HepG2 (cell line): Measurements from ENCODE around the gene C5orf47. TPM values are rescaled to one million over a fixed set of nuclear protein-coding genes. Genes with fewer than 3 reads are reported as not detected.

ENCODE experiments used
- DMAP1 ChIP-seq: IDR thresholded peaks from 2 replicates; pipeline ENCODE4 v1.6.1; 2016
- FOXA3 ChIP-seq: IDR thresholded peaks from 2 replicates; pipeline ENCODE4 v1.6.1; 2016; ENCODE audit warnings: missing genetic modification reagents, missing compliant biosample characterization
- HIVEP1 ChIP-seq: sonication (generic); formaldehyde crosslinking; IDR thresholded peaks from 2 replicates; pipeline ENCODE4 v1.4.0; 2020; ENCODE audit warnings: mild to moderate bottlenecking, missing genetic modification reagents
- ISL2 ChIP-seq: sonication (generic); formaldehyde crosslinking; IDR thresholded peaks from 2 replicates; pipeline ENCODE4 v1.5.0; 2020; ENCODE audit warnings: missing genetic modification reagents
- KLF16 ChIP-seq, 2 experiments: sonication (generic) in 1 of 2; formaldehyde crosslinking in 1 of 2; IDR thresholded peaks; 2 replicates each; pipeline versions ENCODE4 v1.6.1 to v1.8.0; 2016 to 2023; ENCODE audit warnings: missing genetic modification reagents in 2 of 2, missing compliant biosample characterization in 1 of 2
- LCORL ChIP-seq, 2 experiments: fragments of 450-650 bp in 1 of 2; sonication (generic) in 1 of 2; formaldehyde crosslinking in 1 of 2; IDR thresholded peaks; 2 replicates each; pipeline versions ENCODE4 v1.5.0 to v1.6.1; 2017 to 2020; ENCODE audit warnings: antibody characterized with exemption in 1 of 2, missing genetic modification reagents in 1 of 2
- NR2F6 ChIP-seq, 2 experiments: IDR thresholded peaks; 2 replicates each; pipeline ENCODE4 v1.6.1; 2016; ENCODE audit warnings: antibody characterized with exemption in 1 of 2, mild to moderate bottlenecking in 1 of 2
- POGZ ChIP-seq: sonication (generic); formaldehyde crosslinking; IDR thresholded peaks from 2 replicates; pipeline ENCODE4 v1.4.0; 2020; ENCODE audit warnings: mild to moderate bottlenecking, missing genetic modification reagents
- POLR2AphosphoS5 ChIP-seq: IDR thresholded peaks from 2 replicates; pipeline ENCODE4 v1.6.1; 2012; ENCODE audit warnings: low read depth, low read length
- RNF2 ChIP-seq: fragments of 450-650 bp; conservative IDR thresholded peaks from 2 replicates; pipeline ENCODE4 v1.6.1; 2016; ENCODE audit warnings: low read depth
- STAT5B ChIP-seq: sonication (generic); formaldehyde crosslinking; IDR thresholded peaks from 2 replicates; pipeline ENCODE4 v1.4.0; 2020; ENCODE audit warnings: missing genetic modification reagents
- XRCC5 ChIP-seq: fragments of 200-400 bp; formaldehyde crosslinking; optimal IDR thresholded peaks from 2 replicates; pipeline ENCODE3; 2017; ENCODE audit warnings: mild to moderate bottlenecking, low read length
- ZBTB38 ChIP-seq: sonication (generic); formaldehyde crosslinking; IDR thresholded peaks from 2 replicates; pipeline ENCODE4 v1.5.1; 2020; ENCODE audit warnings: mild to moderate bottlenecking, missing genetic modification reagents
- ZNF317 ChIP-seq: sonication (generic); formaldehyde crosslinking; IDR thresholded peaks from 2 replicates; pipeline ENCODE4 v1.5.0; 2020; ENCODE audit warnings: mild to moderate bottlenecking, missing genetic modification reagents
- ZNF431 ChIP-seq: sonication (generic); formaldehyde crosslinking; IDR thresholded peaks from 2 replicates; pipeline ENCODE4 v1.9.0; 2022; ENCODE audit warnings: missing genetic modification reagents, low read depth, mild to moderate bottlenecking, borderline replicate concordance
- polyA plus RNA-seq, 8 experiments: library from polyadenylated mRNA; depleted of rRNA in 3 of 8; stranded (reverse) in 7 of 8; unstranded in 1 of 8; fragments of >200 nt; fragmentation: Illumina TruSeq in 4 of 8; extraction: Trizol in 4 of 8; gene quantifications; 2 replicates each; pipeline versions ENCODE4 v1.2.1 to v1.2.3, GENCODE V29; 2011 to 2016; ENCODE audit warnings: low read depth in 4 of 8, missing spikeins in 1 of 8, mixed read lengths in 1 of 8; ENCODE audit not compliant: insufficient read depth in 1 of 8
- total RNA-seq, 5 experiments: library from RNA; depleted of rRNA; stranded (reverse); fragments of >200 nt; fragmentation: Illumina TruSeq; extraction: Trizol; gene quantifications; 2 replicates each; pipeline ENCODE4 v1.2.3, GENCODE V29; 2016; ENCODE audit warnings: low read depth in 1 of 5
- TF ChIP-seq, protein P1 (sequence below): sonication (generic); formaldehyde crosslinking; IDR thresholded peaks from 2 replicates; pipeline ENCODE4 v1.4.0; 2020; ENCODE audit warnings: missing genetic modification reagents
- TF ChIP-seq, protein P2 (sequence below): sonication (generic); formaldehyde crosslinking; IDR thresholded peaks from 2 replicates; pipeline ENCODE4 v1.5.1; 2020; ENCODE audit warnings: mild to moderate bottlenecking, missing genetic modification reagents, moderate library complexity
- TF ChIP-seq, protein P3 (sequence below): sonication (generic); formaldehyde crosslinking; IDR thresholded peaks from 2 replicates; pipeline ENCODE4 v1.4.0; 2020; ENCODE audit warnings: missing genetic modification reagents

The C5orf47 gene
- total and polyA plus RNA-seq, 2 of the 13 experiments (the other 11 are each of a cell fraction or from before 2014, with no cell fraction given): not detected

DNA sequence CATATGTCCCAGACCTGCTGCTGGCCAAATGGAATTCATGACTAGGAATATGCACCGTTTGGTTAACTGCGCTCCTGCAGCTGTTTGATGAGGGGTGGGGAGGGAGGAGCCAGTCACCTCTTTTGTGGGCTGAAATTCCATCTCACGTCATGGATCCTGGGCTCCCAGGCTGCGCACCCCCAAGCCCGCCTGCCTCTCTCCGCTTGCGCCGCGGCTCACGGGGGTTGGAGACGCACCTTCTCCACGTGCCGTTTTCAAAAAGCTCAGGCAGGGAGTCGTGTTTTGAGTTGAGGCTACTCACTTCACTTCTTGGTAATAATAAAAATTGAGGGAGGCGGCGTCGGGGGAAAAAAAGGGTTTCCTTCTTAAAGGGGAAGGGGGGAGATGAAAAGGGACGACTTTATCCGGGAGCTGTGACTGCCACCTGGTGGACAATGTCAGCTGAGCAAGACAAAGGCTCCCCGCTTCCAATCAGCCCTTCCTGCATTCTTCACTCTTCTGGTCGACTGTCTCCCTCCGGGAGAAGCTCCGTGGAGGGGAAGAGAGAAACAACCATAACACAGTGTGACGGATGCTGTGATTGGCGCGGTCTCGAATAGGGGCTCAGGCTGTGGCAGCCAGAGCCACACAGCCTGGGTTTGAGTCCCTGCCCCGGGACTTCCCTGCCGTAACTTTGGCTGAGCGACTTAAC, 15.9 kb upstream of the C5orf47 start (continued):
- TF ChIP-seq FOXA3: peak; percentile 15; the same call in 1 of the 2 replicates
- TF ChIP-seq LCORL (IDR thresholded peaks at IDR 0.05): no peak
- TF ChIP-seq LCORL (CRISPR knock-in tag; IDR thresholded peaks at IDR 0.05): 0 out of 2 replicates have a peak, but pooled peaks have one; percentile 24
- TF ChIP-seq, protein P1, sequence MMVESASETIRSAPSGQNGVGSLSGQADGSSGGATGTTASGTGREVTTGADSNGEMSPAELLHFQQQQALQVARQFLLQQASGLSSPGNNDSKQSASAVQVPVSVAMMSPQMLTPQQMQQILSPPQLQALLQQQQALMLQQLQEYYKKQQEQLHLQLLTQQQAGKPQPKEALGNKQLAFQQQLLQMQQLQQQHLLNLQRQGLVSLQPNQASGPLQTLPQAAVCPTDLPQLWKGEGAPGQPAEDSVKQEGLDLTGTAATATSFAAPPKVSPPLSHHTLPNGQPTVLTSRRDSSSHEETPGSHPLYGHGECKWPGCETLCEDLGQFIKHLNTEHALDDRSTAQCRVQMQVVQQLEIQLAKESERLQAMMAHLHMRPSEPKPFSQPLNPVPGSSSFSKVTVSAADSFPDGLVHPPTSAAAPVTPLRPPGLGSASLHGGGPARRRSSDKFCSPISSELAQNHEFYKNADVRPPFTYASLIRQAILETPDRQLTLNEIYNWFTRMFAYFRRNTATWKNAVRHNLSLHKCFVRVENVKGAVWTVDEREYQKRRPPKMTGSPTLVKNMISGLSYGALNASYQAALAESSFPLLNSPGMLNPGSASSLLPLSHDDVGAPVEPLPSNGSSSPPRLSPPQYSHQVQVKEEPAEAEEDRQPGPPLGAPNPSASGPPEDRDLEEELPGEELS (CRISPR knock-in tag): 0 out of 2 replicates have a peak, but pooled peaks have one; percentile 45
- peak; percentile 73 for TF ChIP-seq XRCC5
- no peak for TF ChIP-seq RNF2
- TF ChIP-seq DMAP1: 0 out of 2 replicates have a peak, but pooled peaks have one; percentile 18
- peak in 1 of 2 experiments; percentile 55; a peak in 1 of 4 replicates for TF ChIP-seq KLF16 (CRISPR knock-in tag; IDR thresholded peaks at IDR 0.05)
- no peak for TF ChIP-seq NR2F6 (IDR thresholded peaks at IDR 0.05)
- TF ChIP-seq NR2F6 (CRISPR knock-in tag; IDR thresholded peaks at IDR 0.05): 0 out of 2 replicates have a peak, but pooled peaks have one; percentile 6
- no peak for TF ChIP-seq HIVEP1 (CRISPR knock-in tag)
- TF ChIP-seq, protein P2, sequence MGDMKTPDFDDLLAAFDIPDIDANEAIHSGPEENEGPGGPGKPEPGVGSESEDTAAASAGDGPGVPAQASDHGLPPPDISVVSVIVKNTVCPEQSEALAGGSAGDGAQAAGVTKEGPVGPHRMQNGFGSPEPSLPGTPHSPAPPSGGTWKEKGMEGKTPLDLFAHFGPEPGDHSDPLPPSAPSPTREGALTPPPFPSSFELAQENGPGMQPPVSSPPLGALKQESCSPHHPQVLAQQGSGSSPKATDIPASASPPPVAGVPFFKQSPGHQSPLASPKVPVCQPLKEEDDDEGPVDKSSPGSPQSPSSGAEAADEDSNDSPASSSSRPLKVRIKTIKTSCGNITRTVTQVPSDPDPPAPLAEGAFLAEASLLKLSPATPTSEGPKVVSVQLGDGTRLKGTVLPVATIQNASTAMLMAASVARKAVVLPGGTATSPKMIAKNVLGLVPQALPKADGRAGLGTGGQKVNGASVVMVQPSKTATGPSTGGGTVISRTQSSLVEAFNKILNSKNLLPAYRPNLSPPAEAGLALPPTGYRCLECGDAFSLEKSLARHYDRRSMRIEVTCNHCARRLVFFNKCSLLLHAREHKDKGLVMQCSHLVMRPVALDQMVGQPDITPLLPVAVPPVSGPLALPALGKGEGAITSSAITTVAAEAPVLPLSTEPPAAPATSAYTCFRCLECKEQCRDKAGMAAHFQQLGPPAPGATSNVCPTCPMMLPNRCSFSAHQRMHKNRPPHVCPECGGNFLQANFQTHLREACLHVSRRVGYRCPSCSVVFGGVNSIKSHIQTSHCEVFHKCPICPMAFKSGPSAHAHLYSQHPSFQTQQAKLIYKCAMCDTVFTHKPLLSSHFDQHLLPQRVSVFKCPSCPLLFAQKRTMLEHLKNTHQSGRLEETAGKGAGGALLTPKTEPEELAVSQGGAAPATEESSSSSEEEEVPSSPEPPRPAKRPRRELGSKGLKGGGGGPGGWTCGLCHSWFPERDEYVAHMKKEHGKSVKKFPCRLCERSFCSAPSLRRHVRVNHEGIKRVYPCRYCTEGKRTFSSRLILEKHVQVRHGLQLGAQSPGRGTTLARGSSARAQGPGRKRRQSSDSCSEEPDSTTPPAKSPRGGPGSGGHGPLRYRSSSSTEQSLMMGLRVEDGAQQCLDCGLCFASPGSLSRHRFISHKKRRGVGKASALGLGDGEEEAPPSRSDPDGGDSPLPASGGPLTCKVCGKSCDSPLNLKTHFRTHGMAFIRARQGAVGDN: peak; percentile 81
- no peak for TF ChIP-seq STAT5B (CRISPR knock-in tag)
- TF ChIP-seq ISL2: 0 out of 2 replicates have a peak, but pooled peaks have one; percentile 32
- TF ChIP-seq ZBTB38 (CRISPR knock-in tag): peak; percentile 77; the same call in 1 of the 2 replicates
- peak; percentile 97 for TF ChIP-seq ZNF317 (CRISPR knock-in tag)
- 0 out of 2 replicates have a peak, but pooled peaks have one; percentile 35 for TF ChIP-seq ZNF431 (CRISPR knock-in tag)
- 0 out of 2 replicates have a peak, but pooled peaks have one; percentile 27 for TF ChIP-seq POLR2AphosphoS5
- peak; percentile 11; the same call in 1 of the 2 replicates for TF ChIP-seq POGZ (CRISPR knock-in tag)
- TF ChIP-seq, protein P3, sequence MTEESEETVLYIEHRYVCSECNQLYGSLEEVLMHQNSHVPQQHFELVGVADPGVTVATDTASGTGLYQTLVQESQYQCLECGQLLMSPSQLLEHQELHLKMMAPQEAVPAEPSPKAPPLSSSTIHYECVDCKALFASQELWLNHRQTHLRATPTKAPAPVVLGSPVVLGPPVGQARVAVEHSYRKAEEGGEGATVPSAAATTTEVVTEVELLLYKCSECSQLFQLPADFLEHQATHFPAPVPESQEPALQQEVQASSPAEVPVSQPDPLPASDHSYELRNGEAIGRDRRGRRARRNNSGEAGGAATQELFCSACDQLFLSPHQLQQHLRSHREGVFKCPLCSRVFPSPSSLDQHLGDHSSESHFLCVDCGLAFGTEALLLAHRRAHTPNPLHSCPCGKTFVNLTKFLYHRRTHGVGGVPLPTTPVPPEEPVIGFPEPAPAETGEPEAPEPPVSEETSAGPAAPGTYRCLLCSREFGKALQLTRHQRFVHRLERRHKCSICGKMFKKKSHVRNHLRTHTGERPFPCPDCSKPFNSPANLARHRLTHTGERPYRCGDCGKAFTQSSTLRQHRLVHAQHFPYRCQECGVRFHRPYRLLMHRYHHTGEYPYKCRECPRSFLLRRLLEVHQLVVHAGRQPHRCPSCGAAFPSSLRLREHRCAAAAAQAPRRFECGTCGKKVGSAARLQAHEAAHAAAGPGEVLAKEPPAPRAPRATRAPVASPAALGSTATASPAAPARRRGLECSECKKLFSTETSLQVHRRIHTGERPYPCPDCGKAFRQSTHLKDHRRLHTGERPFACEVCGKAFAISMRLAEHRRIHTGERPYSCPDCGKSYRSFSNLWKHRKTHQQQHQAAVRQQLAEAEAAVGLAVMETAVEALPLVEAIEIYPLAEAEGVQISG (CRISPR knock-in tag): no peak; the same call in 1 of the 2 replicates
